ENCODE results near the gene KRT81.

DNA sequence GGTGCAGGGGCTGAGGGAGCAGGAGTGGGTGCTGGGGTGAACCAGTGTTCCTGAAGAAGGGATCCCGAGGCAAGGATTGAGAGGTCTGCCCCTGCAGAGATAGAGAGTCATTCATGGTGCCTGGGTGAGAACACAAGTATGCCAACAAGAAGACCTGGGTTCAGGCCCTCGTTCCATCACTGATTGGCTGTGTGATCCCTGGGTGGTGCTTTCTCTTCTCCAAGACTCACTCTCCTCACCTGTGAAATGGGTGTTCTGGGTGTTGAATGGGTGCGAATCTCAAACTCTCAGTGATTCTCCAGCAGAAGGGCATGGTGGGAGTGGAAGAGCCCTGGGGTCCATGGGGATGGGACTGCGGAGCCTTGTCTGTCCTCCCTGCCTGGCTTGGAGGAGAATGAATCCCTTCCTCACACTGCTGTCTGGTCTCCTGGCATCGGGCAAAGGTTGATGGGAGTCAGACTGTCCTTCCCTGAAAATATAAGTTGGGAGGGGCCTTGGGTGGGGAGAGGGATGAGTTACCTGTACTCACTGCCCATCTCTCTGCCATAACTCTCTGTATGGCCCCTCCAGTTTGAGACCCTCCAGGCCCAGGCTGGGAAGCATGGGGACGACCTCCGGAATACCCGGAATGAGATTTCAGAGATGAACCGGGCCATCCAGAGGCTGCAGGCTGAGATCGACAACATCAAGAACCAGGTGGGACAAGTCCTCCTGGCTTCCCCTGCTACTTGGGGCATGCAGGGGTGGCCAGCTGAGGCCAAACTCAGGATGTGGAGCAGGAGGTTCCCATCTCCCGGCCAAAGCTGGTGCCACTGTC is 48.7 kb downstream of the KRT81 start:
- TF ChIP-seq, protein P1, sequence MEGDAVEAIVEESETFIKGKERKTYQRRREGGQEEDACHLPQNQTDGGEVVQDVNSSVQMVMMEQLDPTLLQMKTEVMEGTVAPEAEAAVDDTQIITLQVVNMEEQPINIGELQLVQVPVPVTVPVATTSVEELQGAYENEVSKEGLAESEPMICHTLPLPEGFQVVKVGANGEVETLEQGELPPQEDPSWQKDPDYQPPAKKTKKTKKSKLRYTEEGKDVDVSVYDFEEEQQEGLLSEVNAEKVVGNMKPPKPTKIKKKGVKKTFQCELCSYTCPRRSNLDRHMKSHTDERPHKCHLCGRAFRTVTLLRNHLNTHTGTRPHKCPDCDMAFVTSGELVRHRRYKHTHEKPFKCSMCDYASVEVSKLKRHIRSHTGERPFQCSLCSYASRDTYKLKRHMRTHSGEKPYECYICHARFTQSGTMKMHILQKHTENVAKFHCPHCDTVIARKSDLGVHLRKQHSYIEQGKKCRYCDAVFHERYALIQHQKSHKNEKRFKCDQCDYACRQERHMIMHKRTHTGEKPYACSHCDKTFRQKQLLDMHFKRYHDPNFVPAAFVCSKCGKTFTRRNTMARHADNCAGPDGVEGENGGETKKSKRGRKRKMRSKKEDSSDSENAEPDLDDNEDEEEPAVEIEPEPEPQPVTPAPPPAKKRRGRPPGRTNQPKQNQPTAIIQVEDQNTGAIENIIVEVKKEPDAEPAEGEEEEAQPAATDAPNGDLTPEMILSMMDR (conservative IDR thresholded peaks at IDR 0.05; ENCODE audit: low read length): no peak
- TF ChIP-seq EZH2phosphoT487 (IDR thresholded peaks at IDR 0.05; ENCODE audit: borderline replicate concordance): no peak
